ENCODE data around the gene AIF1. TPM values are rescaled to one million over a fixed set of nuclear protein-coding genes. Genes with fewer than 3 reads are reported as not detected.

Gene AIF1
- polyA plus RNA-seq, 1 donor (not counting 4 experiments of a cell fraction or from before 2014, with no cell fraction given): not detected

- H4K20me1 ChIP-seq (ENCODE audit: control insufficient read depth, extremely low read depth, insufficient read depth, low read length): no peaks in the 10 kb centered on the region
- no peaks in the 10 kb centered on the region for H3K9me3 ChIP-seq (ENCODE audit: control insufficient read depth, low read depth, low read length)
- no peaks in the 10 kb centered on the region for H3K9me1 ChIP-seq (ENCODE audit: control insufficient read depth, extremely low read depth, insufficient read depth, low read length)
- H3K27me3 ChIP-seq (ENCODE audit: control insufficient read depth, extremely low read depth, insufficient read depth, low read length): no peaks in the 10 kb centered on the region
- no peaks in the 10 kb centered on the region for H3K36me3 ChIP-seq (ENCODE audit: control insufficient read depth in 2 of 2, extremely low read depth in 1 of 2, insufficient read depth in 2 of 2, low read length in 2 of 2)
- TF ChIP-seq CTCF (optimal IDR thresholded peaks at IDR 0.05 in 1 of 3, IDR thresholded peaks at IDR 0.05 in 1 of 3, conservative IDR thresholded peaks at IDR 0.05 in 1 of 3; ENCODE audit: extremely low read depth in 1 of 3, insufficient read depth in 2 of 3, low read length in 3 of 3): no peak
- TF ChIP-seq EZH2 (IDR thresholded peaks at IDR 0.05; ENCODE audit: low read length): no peak
- dilution Hi-C loops (cut with MboI; ENCODE audit: extremely low pct_ligation_motif_present, low sequenced_read_pairs): no loop called here
- H3K27ac ChIP-seq (ENCODE audit: control insufficient read depth, insufficient read depth, low read length): no peak overlapping the region
- no peak overlapping the region for H3K4me2 ChIP-seq (ENCODE audit: control insufficient read depth, extremely low read depth, insufficient read depth, low read depth, low read length)
- H3K79me2 ChIP-seq (ENCODE audit: control insufficient read depth, insufficient read depth, low read length): no peaks in the 10 kb centered on the region
- no peak overlapping the region for H3K4me3 ChIP-seq (ENCODE audit: control insufficient read depth in 2 of 3, extremely low read depth in 1 of 3, insufficient read depth in 2 of 3, low read depth in 1 of 3, low read length in 3 of 3)
- DNase-seq (ENCODE audit: low read depth, low spot score) (no peak), FAIRE-seq (no peak)
- no peak overlapping the region for H2AFZ ChIP-seq (ENCODE audit: control insufficient read depth, low read length)
- no peaks in the 10 kb centered on the region for H3K4me1 ChIP-seq (ENCODE audit: control insufficient read depth, extremely low read depth, insufficient read depth, low read length)
- no peak overlapping the region for H3K9ac ChIP-seq (ENCODE audit: control insufficient read depth, extremely low read depth, insufficient read depth, low read length)
These were observed 5.3 kb upstream of the AIF1 start for GRCh38 chr6:31609519-31610406.

- no peak for FAIRE-seq
- dilution Hi-C loops (cut with MboI; ENCODE audit: extremely low pct_ligation_motif_present, low sequenced_read_pairs): no loop called here
- H3K27ac ChIP-seq (ENCODE audit: control insufficient read depth, insufficient read depth, low read length): no peak overlapping the region
- H3K9me3 ChIP-seq (ENCODE audit: control insufficient read depth, low read depth, low read length): no peaks in the 10 kb centered on the region
- no peaks in the 10 kb centered on the region for H3K4me1 ChIP-seq (ENCODE audit: control insufficient read depth, extremely low read depth, insufficient read depth, low read length)
- no peak overlapping the region for H3K4me3 ChIP-seq (ENCODE audit: control insufficient read depth in 2 of 3, extremely low read depth in 1 of 3, insufficient read depth in 2 of 3, low read depth in 1 of 3, low read length in 3 of 3)
- H3K27me3 ChIP-seq (ENCODE audit: control insufficient read depth, extremely low read depth, insufficient read depth, low read length): no peaks in the 10 kb centered on the region
- H3K79me2 ChIP-seq (ENCODE audit: control insufficient read depth, insufficient read depth, low read length): no peaks in the 10 kb centered on the region
- H3K9ac ChIP-seq (ENCODE audit: control insufficient read depth, extremely low read depth, insufficient read depth, low read length): no peak overlapping the region
- H3K9me1 ChIP-seq (ENCODE audit: control insufficient read depth, extremely low read depth, insufficient read depth, low read length): no peaks in the 10 kb centered on the region
- no peak for TF ChIP-seq EZH2 (IDR thresholded peaks at IDR 0.05; ENCODE audit: low read length)
- no peak overlapping the region for H2AFZ ChIP-seq (ENCODE audit: control insufficient read depth, low read length)
- no peaks in the 10 kb centered on the region for H4K20me1 ChIP-seq (ENCODE audit: control insufficient read depth, extremely low read depth, insufficient read depth, low read length)
- no peak for DNase-seq (ENCODE audit: low read depth, low spot score)
- no peak overlapping the region for H3K4me2 ChIP-seq (ENCODE audit: control insufficient read depth, extremely low read depth, insufficient read depth, low read depth, low read length)
- no peaks in the 10 kb centered on the region for H3K36me3 ChIP-seq (ENCODE audit: control insufficient read depth in 2 of 2, extremely low read depth in 1 of 2, insufficient read depth in 2 of 2, low read length in 2 of 2)
These were observed 4.1 kb upstream of the AIF1 start for GRCh38 chr6:31610968-31611367.
